Medulla oblongata (tissue), 1 donor: ENCODE results near the gene PGLYRP2.
A peak's percentile ranks its signal among the peaks of the same experiment; 100 is the strongest.

Experiments used
- DNase-seq: peaks from one replicate; pipeline ENCODE4 v3.0.0-alpha.2; 2015; ENCODE audit errors: extremely low spot score

The PGLYRP2 gene

DNA sequence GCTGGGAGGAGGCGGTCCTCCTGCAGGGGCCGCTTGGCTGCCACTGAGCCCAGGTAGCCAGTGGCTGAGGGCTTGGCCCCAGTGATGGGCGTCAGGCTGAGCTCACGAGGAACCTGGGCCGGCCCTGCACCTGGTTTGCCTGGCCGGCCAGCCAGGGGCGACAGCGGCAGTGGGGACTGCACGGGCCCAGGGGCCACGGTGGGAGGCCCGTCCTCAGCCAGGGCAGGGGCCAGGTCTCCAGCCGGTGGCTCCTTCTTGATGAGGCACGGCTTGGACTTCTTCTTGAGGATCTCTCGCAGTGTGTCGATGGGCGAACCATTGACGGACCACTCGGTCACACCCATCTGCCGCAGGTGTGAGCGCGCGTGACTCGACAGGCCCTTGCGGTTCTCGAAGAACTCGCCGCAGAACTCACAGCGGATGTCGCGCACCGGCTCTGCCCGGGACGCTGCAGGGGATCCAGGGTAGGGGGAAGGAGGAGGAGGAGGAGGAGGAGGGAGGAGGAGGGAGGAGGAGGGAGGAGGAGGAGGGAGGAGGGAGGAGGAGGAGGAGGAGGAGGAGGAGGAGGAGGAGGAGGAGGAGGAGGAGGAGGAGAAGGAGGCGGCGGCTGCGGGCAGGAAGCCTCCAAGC is 53.9 kb downstream of the PGLYRP2 start:
- no peak for DNase-seq

DNA sequence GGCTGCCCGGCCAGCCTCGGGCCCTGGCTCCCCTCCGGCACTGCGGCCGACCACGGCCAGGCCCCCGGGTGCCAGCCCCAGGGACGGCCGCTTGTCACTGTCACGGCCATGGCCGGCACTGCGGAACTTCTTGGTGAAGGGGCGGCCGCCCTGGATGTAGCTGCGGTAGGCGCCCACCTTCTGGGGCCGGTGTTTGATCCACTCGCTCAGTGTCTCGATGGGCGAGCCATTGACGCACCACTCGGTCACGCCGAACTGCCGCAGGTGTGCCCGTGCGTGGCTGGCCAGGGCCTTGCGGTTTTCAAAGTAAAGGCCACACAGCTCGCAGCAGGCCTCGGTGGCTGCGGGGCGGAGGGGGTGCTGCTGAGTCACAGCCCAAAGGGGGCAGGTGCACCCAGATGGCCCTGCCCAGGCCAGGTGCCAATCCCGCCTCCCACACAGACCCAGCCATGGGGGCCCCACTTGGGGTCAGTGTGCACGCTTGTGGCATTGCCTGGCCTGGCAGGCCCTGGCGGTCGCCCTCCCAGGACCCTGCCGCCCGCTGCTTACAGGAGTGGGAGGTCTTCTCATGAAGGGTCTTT is 54.5 kb downstream of the PGLYRP2 start:
- no peak for DNase-seq

DNA sequence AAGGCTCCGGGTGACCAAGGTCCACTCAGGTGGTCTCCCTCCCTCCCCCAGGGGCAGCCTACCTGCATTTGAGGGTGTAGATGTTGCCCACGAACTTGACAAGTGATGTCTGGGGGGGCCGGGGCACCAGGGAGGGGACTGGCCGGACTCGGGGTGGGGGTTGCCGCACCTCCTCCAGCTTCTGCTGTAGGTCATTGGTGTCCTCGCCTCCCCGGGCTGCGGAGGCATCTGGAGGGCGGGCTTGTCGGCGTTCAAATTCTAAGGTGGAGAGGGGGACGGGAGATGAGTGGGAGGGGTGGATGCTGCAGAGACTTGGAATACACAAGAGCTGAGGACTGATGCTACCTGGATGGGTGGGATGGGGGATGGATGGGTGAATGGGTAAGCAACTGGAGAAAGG is 55.2 kb downstream of the PGLYRP2 start:
- no peak for DNase-seq

DNA sequence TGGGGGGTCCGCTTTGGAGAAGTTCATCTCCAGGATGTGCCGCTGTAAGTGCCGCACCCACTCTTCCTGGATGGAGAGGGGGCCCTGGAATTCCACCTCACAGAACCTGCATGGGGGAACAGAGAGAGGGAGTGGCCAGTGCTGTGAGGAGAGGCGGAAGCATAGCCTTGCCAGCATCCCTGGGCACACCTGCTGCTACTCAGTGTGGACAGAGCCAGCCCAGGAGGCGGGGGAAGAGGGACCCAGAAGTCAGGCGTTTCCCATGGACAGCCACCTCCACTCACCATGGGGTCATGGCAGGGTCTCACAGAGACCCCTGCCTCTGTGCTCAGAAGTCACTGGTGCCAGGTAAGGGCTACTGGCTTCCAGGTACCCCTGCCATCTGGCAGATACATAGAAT is 56.2 kb downstream of the PGLYRP2 start:
- DNase-seq: no peak

DNA sequence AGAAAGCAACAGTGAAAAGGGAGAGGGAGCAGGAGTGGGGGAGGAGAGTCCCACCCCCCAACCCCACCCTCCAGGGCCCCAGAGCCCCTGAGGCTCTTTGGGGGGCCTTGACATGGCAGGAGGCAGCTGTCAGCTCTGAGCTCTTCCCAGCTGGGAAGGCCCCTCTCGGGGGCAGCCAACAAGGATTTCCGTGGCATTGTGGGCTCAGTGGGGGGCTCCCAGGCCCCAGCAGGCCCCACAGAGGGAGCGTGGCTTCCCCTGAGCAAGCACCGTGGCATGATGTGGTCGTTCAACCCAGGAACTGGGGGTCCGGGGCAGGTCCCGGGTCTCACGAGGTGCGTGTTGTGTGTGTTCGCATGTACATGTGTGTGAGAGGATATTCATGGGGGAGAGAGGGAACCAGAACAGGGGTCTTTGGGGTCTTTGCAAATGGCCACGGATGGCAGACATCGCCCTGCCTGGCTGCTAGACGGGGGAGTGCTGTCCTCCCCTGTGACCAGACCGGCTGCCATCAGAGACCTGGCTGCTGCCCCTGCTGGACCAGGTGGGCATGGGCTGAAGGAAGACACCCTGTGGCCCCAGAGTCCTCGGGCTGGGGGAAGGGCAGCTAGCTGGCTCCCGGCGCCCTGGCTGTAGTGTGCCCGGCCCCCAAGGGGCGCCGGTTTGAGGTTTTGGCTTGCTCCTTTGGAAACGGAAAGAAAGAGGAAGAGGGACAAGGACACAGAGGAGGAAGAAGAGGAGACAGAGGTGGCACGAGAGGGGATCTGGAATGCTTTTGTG is 56.8 kb downstream of the PGLYRP2 start:
- no peak for DNase-seq

DNA sequence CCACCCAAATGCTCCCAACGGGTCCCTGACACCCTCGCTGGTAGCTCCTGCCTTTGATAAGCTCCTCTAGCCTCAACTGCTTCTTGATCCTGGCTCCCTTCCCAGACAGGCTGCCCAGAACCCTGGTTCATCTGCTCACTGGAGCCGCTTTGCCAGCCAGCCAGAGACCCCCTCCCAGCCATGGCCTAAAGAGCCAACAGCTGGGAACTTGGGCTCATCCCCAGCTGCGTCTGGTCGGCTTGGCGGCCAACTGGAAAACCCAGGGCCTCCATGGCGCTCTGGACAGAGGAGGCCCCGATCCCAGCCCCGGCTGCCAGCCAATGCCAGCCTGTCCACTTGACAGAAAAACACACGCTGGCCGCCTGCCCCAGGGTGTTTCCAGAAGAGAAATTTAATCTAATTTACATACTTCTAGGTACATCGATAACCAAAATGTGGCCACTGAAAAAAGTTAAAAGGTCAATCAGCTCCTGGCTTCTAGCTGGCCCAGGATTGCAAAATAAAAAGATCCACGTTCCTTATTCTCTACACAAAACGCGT is 57.5 kb downstream of the PGLYRP2 start:
- DNase-seq: peak; percentile 84

DNA sequence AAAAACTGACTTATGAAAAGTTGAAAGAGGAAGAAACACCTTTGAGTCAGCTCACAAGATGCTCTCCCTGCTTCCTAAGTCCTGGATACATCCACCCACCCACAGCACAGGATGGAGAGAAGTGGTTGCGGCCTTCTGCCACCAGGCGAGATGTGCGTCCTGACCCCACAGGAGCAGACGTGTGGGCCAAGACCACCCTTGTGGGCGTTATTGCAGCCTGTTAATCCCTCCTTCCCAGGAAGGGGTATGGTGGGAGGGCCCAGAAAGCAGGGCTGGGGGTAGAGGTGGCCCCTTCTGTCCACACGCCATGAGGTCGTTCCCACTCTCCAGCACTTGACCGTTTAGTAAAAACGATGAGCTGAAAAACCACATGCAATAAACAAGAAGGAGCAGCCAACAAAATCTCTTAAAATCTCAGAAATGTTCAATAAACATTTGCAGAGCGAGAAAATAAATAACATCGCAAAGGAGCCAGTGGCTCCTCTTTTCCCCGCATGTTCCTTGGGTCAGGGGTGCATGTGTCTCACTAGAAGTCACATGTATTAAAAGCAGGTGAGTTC is 58.1 kb downstream of the PGLYRP2 start:
- no peak for DNase-seq

DNA sequence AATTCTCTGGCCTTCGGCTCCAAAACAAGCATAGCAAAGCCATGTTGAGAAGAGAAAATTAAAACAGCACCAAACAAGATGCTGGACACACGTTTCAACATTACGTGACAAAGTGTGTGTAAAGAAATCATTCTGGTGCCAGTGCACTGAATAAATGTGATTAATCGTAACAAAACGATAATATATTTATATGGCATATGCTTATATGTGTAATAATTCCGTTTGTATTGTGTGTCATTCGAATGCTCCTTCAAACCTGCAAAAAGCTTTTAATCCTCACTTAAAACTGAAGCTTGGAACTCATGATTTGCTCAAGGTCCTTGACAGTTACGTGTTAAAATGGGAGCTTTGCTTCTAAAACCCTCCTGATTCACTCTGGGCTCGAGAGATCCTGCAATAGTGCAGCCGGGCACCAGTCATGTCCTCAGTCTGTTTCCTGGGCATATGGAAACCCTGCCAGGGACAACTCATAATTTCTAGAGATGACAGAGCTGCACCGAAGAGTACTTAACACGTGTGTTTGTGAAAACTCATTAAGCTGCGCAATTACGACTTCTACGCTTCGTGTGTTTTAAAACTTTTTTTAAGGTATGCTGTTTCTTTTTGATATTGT is 59.8 kb downstream of the PGLYRP2 start:
- no peak for DNase-seq
